ENCODE data around the gene C4BPA.

DNA sequence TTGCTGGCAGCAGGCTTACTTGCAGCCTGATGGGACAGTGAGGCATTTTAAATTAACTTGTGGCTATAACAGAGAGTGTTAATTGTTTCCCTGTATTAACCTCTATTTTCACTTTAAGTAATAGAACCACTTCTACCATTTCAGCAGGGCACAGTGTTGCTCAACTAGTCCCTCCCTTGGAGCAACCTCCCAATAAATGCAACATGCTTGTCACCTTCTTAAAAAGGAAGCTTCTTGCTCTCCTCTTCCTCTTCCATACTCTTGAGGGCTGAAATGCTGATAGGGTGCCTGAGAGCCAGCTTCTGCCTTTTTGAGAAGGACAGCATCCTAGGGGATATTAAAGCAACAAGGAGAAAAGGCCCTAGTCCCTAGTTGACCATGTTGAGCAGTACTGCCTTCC lies 52.1 kb downstream of the C4BPA start:
- TF ChIP-seq, protein P1, sequence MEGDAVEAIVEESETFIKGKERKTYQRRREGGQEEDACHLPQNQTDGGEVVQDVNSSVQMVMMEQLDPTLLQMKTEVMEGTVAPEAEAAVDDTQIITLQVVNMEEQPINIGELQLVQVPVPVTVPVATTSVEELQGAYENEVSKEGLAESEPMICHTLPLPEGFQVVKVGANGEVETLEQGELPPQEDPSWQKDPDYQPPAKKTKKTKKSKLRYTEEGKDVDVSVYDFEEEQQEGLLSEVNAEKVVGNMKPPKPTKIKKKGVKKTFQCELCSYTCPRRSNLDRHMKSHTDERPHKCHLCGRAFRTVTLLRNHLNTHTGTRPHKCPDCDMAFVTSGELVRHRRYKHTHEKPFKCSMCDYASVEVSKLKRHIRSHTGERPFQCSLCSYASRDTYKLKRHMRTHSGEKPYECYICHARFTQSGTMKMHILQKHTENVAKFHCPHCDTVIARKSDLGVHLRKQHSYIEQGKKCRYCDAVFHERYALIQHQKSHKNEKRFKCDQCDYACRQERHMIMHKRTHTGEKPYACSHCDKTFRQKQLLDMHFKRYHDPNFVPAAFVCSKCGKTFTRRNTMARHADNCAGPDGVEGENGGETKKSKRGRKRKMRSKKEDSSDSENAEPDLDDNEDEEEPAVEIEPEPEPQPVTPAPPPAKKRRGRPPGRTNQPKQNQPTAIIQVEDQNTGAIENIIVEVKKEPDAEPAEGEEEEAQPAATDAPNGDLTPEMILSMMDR (IDR thresholded peaks at IDR 0.05), result no peak
- no peak for TF ChIP-seq POLR2A (IDR thresholded peaks at IDR 0.05)
